ENCODE measurements around the gene ADGRG1. TPM values are rescaled to one million over a fixed set of nuclear protein-coding genes. Genes with fewer than 3 reads are reported as not detected.

The ADGRG1 gene
- total RNA-seq, 4 donors from 2014 or later, result 40.0 to 55.3 (median 45.7) TPM

GRCh38 chr16:57616876-57617275, 11.6 kb upstream of the ADGRG1 start:
- DNase-seq, result no peak
- intact Hi-C loops (cut with DNase I; ENCODE audit: low total_unique reads), result no loop called here
- no peaks in the 10 kb centered on the region for H3K27me3 ChIP-seq
- H3K27ac ChIP-seq, result no peak overlapping the region
- in situ Hi-C loops (cut with MboI; ENCODE audit: low pct_ligation_motif_present in 1 of 4, low pct_unique_long_range_greater_than_20kb in 1 of 4, low sequenced_read_pairs in 3 of 4), result no loop called here
- H3K9me3 ChIP-seq, result no peaks in the 10 kb centered on the region
- peaks cover 0 to 22% (median 13%) of the 10 kb centered on the region in 4 donors for H3K4me1 ChIP-seq
- WGBS, 2 donors (ENCODE audit: low coverage in 1 of 2), result 85 to 100% methylated on average over 2 to 4 of the region's 4 CpGs
- H3K36me3 ChIP-seq, result no peaks in the 10 kb centered on the region
- TF ChIP-seq EP300 (IDR thresholded peaks at IDR 0.05; ENCODE audit: low read depth) (no peak), POLR2A (IDR thresholded peaks at IDR 0.05) (no peak), POLR2AphosphoS5 (IDR thresholded peaks at IDR 0.05) (no peak), CTCF (IDR thresholded peaks at IDR 0.05) (no peak)
- H3K4me3 ChIP-seq, result no peak overlapping the region

GRCh38 chr16:57617604-57618111, 10.8 kb upstream of the ADGRG1 start:
- in situ Hi-C loops (cut with MboI; ENCODE audit: low pct_ligation_motif_present in 1 of 4, low pct_unique_long_range_greater_than_20kb in 1 of 4, low sequenced_read_pairs in 3 of 4) (no loop called here), intact Hi-C loops (cut with DNase I; ENCODE audit: low total_unique reads) (no loop called here)
- 85% methylated on average over 8 of the region's 8 CpGs; no CpG with 5 or more reads in 1 of the 2 donors for WGBS, 2 donors (ENCODE audit: low coverage in 1 of 2)
- Histone ChIP-seq H3K27me3 (no peaks in the 10 kb centered on the region), H3K4me3 (no peak overlapping the region), H3K36me3 (no peaks in the 10 kb centered on the region), H3K9me3 (no peaks in the 10 kb centered on the region), H3K4me1 (peaks cover 0 to 28% (median 19%) of the 10 kb centered on the region in 4 donors), H3K27ac (no peak overlapping the region)
- no peak for DNase-seq
- TF ChIP-seq POLR2A (IDR thresholded peaks at IDR 0.05) (no peak), EP300 (IDR thresholded peaks at IDR 0.05; ENCODE audit: low read depth) (no peak), CTCF (IDR thresholded peaks at IDR 0.05) (no peak), POLR2AphosphoS5 (IDR thresholded peaks at IDR 0.05) (no peak)

- in situ Hi-C loops (cut with MboI; ENCODE audit: low pct_ligation_motif_present in 1 of 4, low pct_unique_long_range_greater_than_20kb in 1 of 4, low sequenced_read_pairs in 3 of 4) (no loop called here), intact Hi-C loops (cut with DNase I; ENCODE audit: low total_unique reads) (no loop called here)
- Histone ChIP-seq H3K4me1 (peaks cover 0 to 36% (median 28%) of the 10 kb centered on the region in 4 donors), H3K27ac (peak overlapping the region; percentile 80 to 88 (median 85)), H3K36me3 (no peaks in the 10 kb centered on the region), H3K9me3 (no peaks in the 10 kb centered on the region), H3K4me3 (no peak overlapping the region), H3K27me3 (no peaks in the 10 kb centered on the region)
- no peak for TF ChIP-seq POLR2A (IDR thresholded peaks at IDR 0.05)
- TF ChIP-seq POLR2AphosphoS5 (IDR thresholded peaks at IDR 0.05), result no peak
- no peak for TF ChIP-seq CTCF (IDR thresholded peaks at IDR 0.05)
- no peak for TF ChIP-seq EP300 (IDR thresholded peaks at IDR 0.05; ENCODE audit: low read depth)
- DNase-seq, result no peak
- WGBS, 2 donors (ENCODE audit: low coverage in 1 of 2), result 82 to 85% methylated on average over 5 to 19 of the region's 19 CpGs
Observed at GRCh38 chr16:57618296-57619132, 9.9 kb upstream of the ADGRG1 start.

DNA sequence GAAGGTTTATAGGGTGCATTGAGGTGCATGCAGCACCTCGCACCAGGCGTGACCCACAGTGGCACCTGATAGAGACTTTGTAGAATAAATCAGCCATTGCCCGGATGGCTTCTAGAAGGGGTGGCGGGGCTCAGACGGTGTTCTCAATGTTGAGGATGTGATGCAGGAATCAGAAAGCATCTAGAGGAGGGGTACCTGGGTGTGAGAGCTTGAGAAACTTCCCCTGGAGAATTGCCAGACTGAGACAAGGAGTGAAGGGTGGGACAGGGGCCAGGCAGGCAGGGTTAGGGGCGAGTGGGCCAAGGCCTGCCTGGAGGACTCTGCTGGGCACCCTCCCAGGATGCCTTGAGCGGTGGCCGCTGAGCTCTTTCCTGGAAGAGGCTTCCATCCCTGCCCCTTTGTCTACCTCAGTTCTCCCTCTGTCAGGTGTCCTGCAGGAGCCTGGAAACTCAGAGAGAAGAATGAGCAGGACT, 9.3 kb upstream of the ADGRG1 start:
- DNase-seq, result no peak
- in situ Hi-C loops (cut with MboI; ENCODE audit: low pct_ligation_motif_present in 1 of 4, low pct_unique_long_range_greater_than_20kb in 1 of 4, low sequenced_read_pairs in 3 of 4), result no loop called here
- 71 to 75% methylated on average over 5 to 8 of the region's 8 CpGs for WGBS, 2 donors (ENCODE audit: low coverage in 1 of 2)

More for the DNA sequence above, 9.3 kb upstream of the ADGRG1 start:
- Histone ChIP-seq H3K27me3 (no peaks in the 10 kb centered on the region), H3K4me1 (peaks cover 0 to 39% (median 31%) of the 10 kb centered on the region in 4 donors), H3K27ac (peak overlapping the region; percentile 80 to 88 (median 85)), H3K36me3 (no peaks in the 10 kb centered on the region), H3K9me3 (no peaks in the 10 kb centered on the region), H3K4me3 (peak overlapping the region in 1 of 4 donors; percentile 39)
- TF ChIP-seq CTCF (IDR thresholded peaks at IDR 0.05), result no peak
- no peak for TF ChIP-seq EP300 (IDR thresholded peaks at IDR 0.05; ENCODE audit: low read depth)
- no peak for TF ChIP-seq POLR2A (IDR thresholded peaks at IDR 0.05)
- no peak for TF ChIP-seq POLR2AphosphoS5 (IDR thresholded peaks at IDR 0.05)
- intact Hi-C loops (cut with DNase I; ENCODE audit: low total_unique reads), result no loop called here

Data from transverse colon (tissue), 4 donors.